HEK293 (cell line): Measurements from ENCODE around the gene FADS1.

Source experiments
- GLIS1 ChIP-seq: fragments of 450-650 bp; formaldehyde crosslinking; IDR thresholded peaks from 2 replicates; pipeline ENCODE4 v1.5.1; 2016; ENCODE audit warnings: missing biosample characterization, missing genetic modification characterization
- PATZ1 ChIP-seq: fragments of 450-650 bp; formaldehyde crosslinking; IDR thresholded peaks from 2 replicates; pipeline ENCODE4 v1.5.1; 2016; ENCODE audit warnings: missing biosample characterization, missing genetic modification characterization
- SP3 ChIP-seq: fragments of 450-650 bp; formaldehyde crosslinking; IDR thresholded peaks from 2 replicates; pipeline ENCODE4 v1.5.1; 2016; ENCODE audit warnings: missing biosample characterization, missing genetic modification characterization
- WT1 ChIP-seq: fragments of 450-650 bp; formaldehyde crosslinking; IDR thresholded peaks from 2 replicates; pipeline ENCODE4 v1.5.1; 2016; ENCODE audit warnings: missing biosample characterization, missing genetic modification characterization
- ZFHX2 ChIP-seq: fragments of 450-650 bp; formaldehyde crosslinking; conservative IDR thresholded peaks from 2 replicates; pipeline ENCODE4 v1.5.1; 2016; ENCODE audit warnings: missing biosample characterization, missing genetic modification characterization
- ZNF169 ChIP-seq: fragments of 450-650 bp; formaldehyde crosslinking; IDR thresholded peaks from 2 replicates; pipeline ENCODE4 v1.5.1; 2016; ENCODE audit warnings: missing biosample characterization, missing genetic modification characterization
- ZNF223 ChIP-seq: fragments of 450-650 bp; formaldehyde crosslinking; IDR thresholded peaks from 2 replicates; pipeline ENCODE4 v1.5.1; 2016; ENCODE audit warnings: missing biosample characterization, missing genetic modification characterization
- ZNF24 ChIP-seq: fragments of 450-650 bp; formaldehyde crosslinking; IDR thresholded peaks from 2 replicates; pipeline ENCODE4 v1.5.1; 2016; ENCODE audit warnings: missing biosample characterization, missing genetic modification characterization
- ZNF274 ChIP-seq, 2 experiments: fragments of 200-500 bp in 1 of 2; fragments of 450-650 bp in 1 of 2; sonication (Bioruptor generic) in 1 of 2; formaldehyde crosslinking in 1 of 2; IDR thresholded peaks; 2 replicates each; pipeline versions ENCODE4 v1.5.1 to v1.6.1; 2014 to 2016; ENCODE audit warnings: borderline replicate concordance in 1 of 2, inconsistent platforms in 1 of 2, low read length in 1 of 2, missing biosample characterization in 1 of 2, missing genetic modification characterization in 1 of 2
- ZNF555 ChIP-seq: fragments of 450-650 bp; formaldehyde crosslinking; conservative IDR thresholded peaks from 2 replicates; pipeline ENCODE4 v1.5.1; 2017; ENCODE audit warnings: missing biosample characterization, mild to moderate bottlenecking, missing genetic modification characterization, inconsistent platforms
- ZNF558 ChIP-seq: fragments of 450-650 bp; formaldehyde crosslinking; IDR thresholded peaks from 2 replicates; pipeline ENCODE4 v1.5.1; 2016; ENCODE audit warnings: missing biosample characterization, missing genetic modification characterization
- ZNF561 ChIP-seq: fragments of 450-650 bp; IDR thresholded peaks from 2 replicates; pipeline ENCODE4 v1.5.1; 2018; ENCODE audit warnings: missing biosample characterization, missing genetic modification characterization, borderline replicate concordance
- ZNF585B ChIP-seq: fragments of 450-650 bp; formaldehyde crosslinking; IDR thresholded peaks from 2 replicates; pipeline ENCODE4 v1.5.1; 2016; ENCODE audit warnings: missing biosample characterization, missing genetic modification characterization
- ZNF596 ChIP-seq: fragments of 450-650 bp; IDR thresholded peaks from 2 replicates; pipeline ENCODE4 v1.5.0; 2018; ENCODE audit warnings: missing biosample characterization, mild to moderate bottlenecking, missing genetic modification characterization, moderate library complexity
- ZNF629 ChIP-seq: fragments of 450-650 bp; formaldehyde crosslinking; IDR thresholded peaks from 2 replicates; pipeline ENCODE4 v1.5.1; 2017; ENCODE audit warnings: missing biosample characterization, missing genetic modification characterization
- ZNF654 ChIP-seq: fragments of 450-650 bp; formaldehyde crosslinking; IDR thresholded peaks from 2 replicates; pipeline ENCODE4 v1.5.1; 2016; ENCODE audit warnings: low read depth, missing biosample characterization, missing genetic modification characterization
- ZNF701 ChIP-seq: fragments of 450-650 bp; formaldehyde crosslinking; IDR thresholded peaks from 2 replicates; pipeline ENCODE4 v1.5.1; 2016; ENCODE audit warnings: missing biosample characterization, missing genetic modification characterization
- ZNF776 ChIP-seq: fragments of 450-650 bp; formaldehyde crosslinking; IDR thresholded peaks from 2 replicates; pipeline ENCODE4 v1.5.0; 2017; ENCODE audit warnings: missing biosample characterization, missing genetic modification characterization, borderline replicate concordance
- ZNF777 ChIP-seq: fragments of 450-650 bp; formaldehyde crosslinking; IDR thresholded peaks from 2 replicates; pipeline ENCODE4 v1.5.1; 2017; ENCODE audit warnings: missing biosample characterization, missing genetic modification characterization, borderline replicate concordance
- ZNF843 ChIP-seq: fragments of 450-650 bp; formaldehyde crosslinking; IDR thresholded peaks from 2 replicates; pipeline ENCODE4 v1.5.1; 2016; ENCODE audit warnings: missing biosample characterization, missing genetic modification characterization
- ZSCAN18 ChIP-seq: fragments of 450-650 bp; formaldehyde crosslinking; IDR thresholded peaks from 2 replicates; pipeline ENCODE4 v1.5.1; 2016; ENCODE audit warnings: missing biosample characterization, missing genetic modification characterization
- TF ChIP-seq, protein P1 (sequence below): fragments of 450-650 bp; formaldehyde crosslinking; IDR thresholded peaks from 2 replicates; pipeline ENCODE4 v1.5.1; 2016; ENCODE audit warnings: missing biosample characterization, missing genetic modification characterization
- TF ChIP-seq, protein P2 (sequence below): fragments of 450-650 bp; formaldehyde crosslinking; IDR thresholded peaks from 2 replicates; pipeline ENCODE4 v1.5.1; 2016; ENCODE audit warnings: missing biosample characterization, missing genetic modification characterization
- TF ChIP-seq, protein P3 (sequence below): fragments of 450-650 bp; formaldehyde crosslinking; conservative IDR thresholded peaks from 2 replicates; pipeline ENCODE4 v1.5.1; 2016; ENCODE audit warnings: low read depth, missing biosample characterization, missing genetic modification characterization

Gene FADS1

GRCh38 chr11:61792310-61793082, 24.3 kb downstream of the FADS1 start, which contains the start of the genes FEN1 and TMEM258 (continued):
- peak; percentile 60; the same call in 1 of the 2 replicates for TF ChIP-seq ZNF24 (tag by site-specific recombination)
- TF ChIP-seq ZNF558 (tag by site-specific recombination), result no peak
- peak; percentile 23; the same call in 1 of the 2 replicates for TF ChIP-seq GLIS1 (tag by site-specific recombination)
- TF ChIP-seq ZNF629 (tag by site-specific recombination), result peak; percentile 69; the same call in 1 of the 2 replicates
- TF ChIP-seq, protein P1, sequence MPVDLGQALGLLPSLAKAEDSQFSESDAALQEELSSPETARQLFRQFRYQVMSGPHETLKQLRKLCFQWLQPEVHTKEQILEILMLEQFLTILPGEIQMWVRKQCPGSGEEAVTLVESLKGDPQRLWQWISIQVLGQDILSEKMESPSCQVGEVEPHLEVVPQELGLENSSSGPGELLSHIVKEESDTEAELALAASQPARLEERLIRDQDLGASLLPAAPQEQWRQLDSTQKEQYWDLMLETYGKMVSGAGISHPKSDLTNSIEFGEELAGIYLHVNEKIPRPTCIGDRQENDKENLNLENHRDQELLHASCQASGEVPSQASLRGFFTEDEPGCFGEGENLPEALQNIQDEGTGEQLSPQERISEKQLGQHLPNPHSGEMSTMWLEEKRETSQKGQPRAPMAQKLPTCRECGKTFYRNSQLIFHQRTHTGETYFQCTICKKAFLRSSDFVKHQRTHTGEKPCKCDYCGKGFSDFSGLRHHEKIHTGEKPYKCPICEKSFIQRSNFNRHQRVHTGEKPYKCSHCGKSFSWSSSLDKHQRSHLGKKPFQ, result no peak
- no peak for TF ChIP-seq ZNF274 (IDR thresholded peaks at IDR 0.05; ENCODE audit: low read length)
- no peak for TF ChIP-seq ZNF274 (tag by site-specific recombination; IDR thresholded peaks at IDR 0.05; ENCODE audit: borderline replicate concordance)
- TF ChIP-seq ZNF596, result 0 out of 2 replicates have a peak, but pooled peaks have one; percentile 36
- no peak for TF ChIP-seq ZNF585B (tag by site-specific recombination)
- no peak; the same call in 1 of the 2 replicates for TF ChIP-seq ZFHX2
- TF ChIP-seq PATZ1, result peak; percentile 35; the same call in 1 of the 2 replicates
- no peak for TF ChIP-seq ZNF776 (tag by site-specific recombination)
- TF ChIP-seq ZNF561 (tag by site-specific recombination), result no peak
- TF ChIP-seq WT1 (tag by site-specific recombination), result no peak
- no peak for TF ChIP-seq ZSCAN18
- TF ChIP-seq SP3 (tag by site-specific recombination), result peak; percentile 51
- no peak for TF ChIP-seq ZNF169 (tag by site-specific recombination)
- no peak for TF ChIP-seq ZNF701 (tag by site-specific recombination)
- TF ChIP-seq, protein P2, sequence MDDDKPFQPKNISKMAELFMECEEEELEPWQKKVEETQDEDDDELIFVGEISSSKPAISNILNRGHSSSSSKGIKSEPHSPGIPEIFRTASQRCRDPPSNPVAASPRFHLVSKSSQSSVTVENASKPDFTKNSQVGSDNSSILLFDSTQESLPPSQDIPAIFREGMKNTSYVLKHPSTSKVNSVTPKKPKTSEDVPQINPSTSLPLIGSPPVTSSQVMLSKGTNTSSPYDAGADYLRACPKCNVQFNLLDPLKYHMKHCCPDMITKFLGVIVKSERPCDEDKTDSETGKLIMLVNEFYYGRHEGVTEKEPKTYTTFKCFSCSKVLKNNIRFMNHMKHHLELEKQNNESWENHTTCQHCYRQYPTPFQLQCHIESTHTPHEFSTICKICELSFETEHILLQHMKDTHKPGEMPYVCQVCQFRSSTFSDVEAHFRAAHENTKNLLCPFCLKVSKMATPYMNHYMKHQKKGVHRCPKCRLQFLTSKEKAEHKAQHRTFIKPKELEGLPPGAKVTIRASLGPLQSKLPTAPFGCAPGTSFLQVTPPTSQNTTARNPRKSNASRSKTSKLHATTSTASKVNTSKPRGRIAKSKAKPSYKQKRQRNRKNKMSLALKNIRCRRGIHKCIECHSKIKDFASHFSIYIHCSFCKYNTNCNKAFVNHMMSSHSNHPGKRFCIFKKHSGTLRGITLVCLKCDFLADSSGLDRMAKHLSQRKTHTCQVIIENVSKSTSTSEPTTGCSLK (tag by site-specific recombination), result no peak
- no peak for TF ChIP-seq ZNF223 (tag by site-specific recombination)
- TF ChIP-seq ZNF555, result no peak
- TF ChIP-seq ZNF777 (tag by site-specific recombination), result peak; percentile 22; the same call in 1 of the 2 replicates
- TF ChIP-seq, protein P3, sequence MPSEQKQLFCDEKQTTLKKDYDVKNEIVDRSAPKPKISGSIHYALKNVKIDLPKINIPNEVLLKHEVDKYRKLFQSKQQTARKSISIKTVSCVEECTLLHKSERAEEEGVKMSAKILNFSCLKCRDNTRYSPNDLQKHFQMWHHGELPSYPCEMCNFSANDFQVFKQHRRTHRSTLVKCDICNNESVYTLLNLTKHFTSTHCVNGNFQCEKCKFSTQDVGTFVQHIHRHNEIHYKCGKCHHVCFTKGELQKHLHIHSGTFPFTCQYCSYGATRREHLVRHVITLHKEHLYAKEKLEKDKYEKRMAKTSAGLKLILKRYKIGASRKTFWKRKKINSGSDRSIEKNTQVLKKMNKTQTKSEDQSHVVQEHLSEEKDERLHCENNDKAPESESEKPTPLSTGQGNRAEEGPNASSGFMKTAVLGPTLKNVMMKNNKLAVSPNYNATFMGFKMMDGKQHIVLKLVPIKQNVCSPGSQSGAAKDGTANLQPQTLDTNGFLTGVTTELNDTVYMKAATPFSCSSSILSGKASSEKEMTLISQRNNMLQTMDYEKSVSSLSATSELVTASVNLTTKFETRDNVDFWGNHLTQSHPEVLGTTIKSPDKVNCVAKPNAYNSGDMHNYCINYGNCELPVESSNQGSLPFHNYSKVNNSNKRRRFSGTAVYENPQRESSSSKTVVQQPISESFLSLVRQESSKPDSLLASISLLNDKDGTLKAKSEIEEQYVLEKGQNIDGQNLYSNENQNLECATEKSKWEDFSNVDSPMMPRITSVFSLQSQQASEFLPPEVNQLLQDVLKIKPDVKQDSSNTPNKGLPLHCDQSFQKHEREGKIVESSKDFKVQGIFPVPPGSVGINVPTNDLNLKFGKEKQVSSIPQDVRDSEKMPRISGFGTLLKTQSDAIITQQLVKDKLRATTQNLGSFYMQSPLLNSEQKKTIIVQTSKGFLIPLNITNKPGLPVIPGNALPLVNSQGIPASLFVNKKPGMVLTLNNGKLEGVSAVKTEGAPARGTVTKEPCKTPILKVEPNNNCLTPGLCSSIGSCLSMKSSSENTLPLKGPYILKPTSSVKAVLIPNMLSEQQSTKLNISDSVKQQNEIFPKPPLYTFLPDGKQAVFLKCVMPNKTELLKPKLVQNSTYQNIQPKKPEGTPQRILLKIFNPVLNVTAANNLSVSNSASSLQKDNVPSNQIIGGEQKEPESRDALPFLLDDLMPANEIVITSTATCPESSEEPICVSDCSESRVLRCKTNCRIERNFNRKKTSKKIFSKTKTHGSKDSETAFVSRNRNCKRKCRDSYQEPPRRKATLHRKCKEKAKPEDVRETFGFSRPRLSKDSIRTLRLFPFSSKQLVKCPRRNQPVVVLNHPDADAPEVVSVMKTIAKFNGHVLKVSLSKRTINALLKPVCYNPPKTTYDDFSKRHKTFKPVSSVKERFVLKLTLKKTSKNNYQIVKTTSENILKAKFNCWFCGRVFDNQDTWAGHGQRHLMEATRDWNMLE (tag by site-specific recombination), result peak; percentile 87
- TF ChIP-seq ZNF843 (tag by site-specific recombination), result 0 out of 2 replicates have a peak, but pooled peaks have one; percentile 23
- TF ChIP-seq ZNF654 (tag by site-specific recombination), result no peak
